Right ventricle myocardium inferior (tissue), 1 donor: ENCODE data around the gene C6orf136. TPM values are rescaled to one million over a fixed set of nuclear protein-coding genes. Genes with fewer than 3 reads are reported as not detected.

ENCODE experiments used
- ATAC-seq: fragments of 200-7000 bp; cut with Tn5 transposase; one replicate; pipeline ENCODE4 v1.9.1; 2020; ENCODE audit warnings: mild to moderate bottlenecking, moderate library complexity
- DNase-seq: peaks from one replicate; pipeline ENCODE4 v3.0.0; 2021; ENCODE audit errors: missing footprints
- intact Hi-C: fragments of 100-400 bp; cut with DNase I; formaldehyde crosslinking; loops from one replicate; pipeline ENCODE4 v1.11.0; 2022
- total RNA-seq: library from RNA; stranded (reverse); fragmentation: NEBNext Ultra II Directional; extraction: Animal tissue kit (Norgen Biotek cat#: 25700); gene quantifications from one replicate; pipeline ENCODE4 v1.2.1, GENCODE V29; 2021
- donor health status: DM: no; HTN: yes; CAD: no; lungs with severe emphysema.

Gene C6orf136
- total RNA-seq, 1 donor from 2014 or later: 54.1 TPM

- intact Hi-C loops: no loop called here
- no peak for ATAC-seq
- DNase-seq: no peak
Measured at GRCh38 chr6:30696432-30696831, 49.5 kb downstream of the C6orf136 start.

GRCh38 chr6:30700340-30700739, 53.4 kb downstream of the C6orf136 start:
- DNase-seq: no peak

More at GRCh38 chr6:30700340-30700739, 53.4 kb downstream of the C6orf136 start:
- intact Hi-C loops: no loop called here
- peak; percentile 81 for ATAC-seq

Other genes starting within 250 kb of the C6orf136 start
- 152 TPM for gene HLA-E, start 157.6 kb upstream of the C6orf136 start, total RNA-seq
- 18.3 TPM for gene GNL1, start 90.6 kb upstream of the C6orf136 start, total RNA-seq
- gene PRR3, start 89.8 kb upstream of the C6orf136 start, total RNA-seq: 2.8 TPM
- gene ABCF1, start 75.7 kb upstream of the C6orf136 start, total RNA-seq: 39.5 TPM
- 33.5 TPM for gene PPP1R10, start 29.9 kb upstream of the C6orf136 start, total RNA-seq
- 129 TPM for gene MRPS18B, start 29.3 kb upstream of the C6orf136 start, total RNA-seq
- 1.9 TPM for gene ATAT1, start 20.3 kb upstream of the C6orf136 start, total RNA-seq
- gene DHX16, start 25.9 kb downstream of the C6orf136 start, total RNA-seq: 20.6 TPM
- 18.2 TPM for gene PPP1R18, start 39.5 kb downstream of the C6orf136 start, total RNA-seq
- gene NRM, start 43.9 kb downstream of the C6orf136 start, total RNA-seq: 5.7 TPM
- 13.1 TPM for gene MDC1, start 70.1 kb downstream of the C6orf136 start, total RNA-seq
- gene TUBB, start 73.2 kb downstream of the C6orf136 start, total RNA-seq: 254 TPM
- 240 TPM for gene FLOT1, start 95.6 kb downstream of the C6orf136 start, total RNA-seq
- 19.2 TPM for gene IER3, start 97.4 kb downstream of the C6orf136 start, total RNA-seq
- gene DDR1, start 237.4 kb downstream of the C6orf136 start, total RNA-seq: 32.5 TPM